Measurements from ENCODE around the gene UPK3BL1.
"Not testable (repeated sequence)": the region's sequence is repeated elsewhere in the genome, so short reads cannot be mapped to it uniquely, and the experiment has no call there.

DNA sequence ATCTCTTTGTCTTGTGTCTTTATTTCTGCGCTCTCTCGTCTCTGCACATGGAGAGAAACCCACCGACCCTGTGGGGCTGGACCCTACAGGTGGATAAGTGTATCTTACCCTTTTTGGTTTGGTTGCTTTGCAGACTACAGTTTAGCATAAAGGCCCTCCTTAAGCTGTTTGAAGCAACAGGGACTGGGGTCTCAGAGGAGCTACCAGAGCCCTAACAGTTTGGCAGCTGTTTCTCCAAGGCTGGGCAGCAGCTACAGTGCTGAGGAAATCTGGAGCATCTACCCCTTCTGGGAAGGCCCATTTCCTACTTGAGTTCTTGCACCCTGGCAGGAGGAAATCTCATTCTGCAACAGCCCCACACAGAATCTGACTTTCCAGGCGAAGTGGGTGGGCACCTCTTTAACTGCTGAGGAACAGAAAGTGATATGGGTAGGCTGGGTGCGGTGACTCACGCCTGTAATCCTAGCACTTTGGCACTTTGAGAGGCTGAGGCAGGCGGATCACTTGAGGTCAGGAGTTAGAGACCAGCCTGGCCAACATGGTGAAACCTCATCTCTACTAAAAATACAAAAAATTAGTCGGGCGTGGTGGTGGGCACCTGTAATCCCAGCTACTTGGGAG lies 31.0 kb upstream of the UPK3BL1 start:
- TF ChIP-seq CTCF, POLR2A (IDR thresholded peaks at IDR 0.05): not testable (repeated sequence)
